GM10847 (cell line): ENCODE measurements around the gene SAMD13.

ENCODE experiments used
- POLR2A ChIP-seq: IDR thresholded peaks from 2 replicates; pipeline ENCODE4 v1.6.1; 2011; ENCODE audit not compliant: insufficient read length; ENCODE audit errors: extremely low read depth

SAMD13 gene, protein sequence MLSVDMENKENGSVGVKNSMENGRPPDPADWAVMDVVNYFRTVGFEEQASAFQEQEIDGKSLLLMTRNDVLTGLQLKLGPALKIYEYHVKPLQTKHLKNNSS

DNA sequence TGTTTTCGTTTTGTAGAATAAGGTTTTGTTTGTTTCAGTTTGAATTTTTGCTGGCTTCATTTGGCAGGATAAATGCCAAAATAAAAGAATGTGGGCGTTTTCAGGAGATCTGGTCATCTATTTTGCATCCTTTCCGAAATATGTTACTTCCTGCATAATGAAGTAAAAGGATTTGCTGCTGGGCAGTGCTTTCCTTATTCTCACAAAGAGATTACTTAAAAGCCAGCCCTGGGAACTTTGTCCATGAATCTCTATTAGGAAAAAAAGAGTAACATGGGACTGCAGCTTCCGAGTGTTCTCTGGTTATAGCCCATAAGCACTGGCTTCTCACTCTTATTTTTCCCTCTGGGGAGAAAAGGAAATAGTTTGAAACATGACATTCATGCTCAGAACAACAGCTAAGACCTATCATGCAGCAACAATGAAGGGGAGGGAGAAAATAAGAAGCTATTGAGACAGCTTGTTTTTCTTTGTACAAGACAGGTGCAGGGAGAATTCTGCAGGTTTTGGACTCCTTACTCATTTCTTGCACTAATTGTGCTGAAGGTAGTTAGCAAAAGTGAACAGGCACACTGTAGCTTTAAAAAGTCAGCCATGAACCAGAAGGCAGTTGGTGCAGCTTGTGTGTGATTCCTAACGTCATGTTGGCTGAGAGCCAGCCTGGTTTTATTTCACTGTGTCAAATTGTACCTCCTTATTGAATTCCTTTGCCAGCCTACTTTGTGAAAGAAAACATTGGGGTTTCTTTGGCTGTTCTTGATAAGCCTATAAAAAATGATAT, at the start of gene SAMD13:
Gene SAMD13, plus strand, starts transcription at position 705 of the 781 bp plus-strand sequence. CDS start 1,527 bp downstream, outside the sequence.
- no peak for TF ChIP-seq POLR2A

DNA sequence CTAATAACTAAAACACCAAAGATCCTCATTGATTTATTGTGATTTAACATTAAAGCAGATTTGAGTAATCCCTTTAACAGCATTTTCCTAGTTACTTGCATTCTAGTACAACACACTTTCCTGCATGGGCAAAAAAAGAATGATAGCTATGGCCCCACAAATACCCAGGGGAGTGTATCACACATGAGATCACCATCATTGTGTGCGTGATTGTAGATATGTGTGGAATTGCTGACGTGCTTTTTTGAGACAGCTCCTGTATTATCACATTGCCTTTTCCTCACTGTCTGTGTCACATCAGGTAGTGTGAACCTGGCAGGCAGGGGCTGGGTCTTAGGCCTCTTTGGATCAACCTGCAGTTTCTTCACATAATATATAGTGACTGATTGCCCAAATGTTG, 48.5 kb upstream of the SAMD13 start:
- no peak for TF ChIP-seq POLR2A

DNA sequence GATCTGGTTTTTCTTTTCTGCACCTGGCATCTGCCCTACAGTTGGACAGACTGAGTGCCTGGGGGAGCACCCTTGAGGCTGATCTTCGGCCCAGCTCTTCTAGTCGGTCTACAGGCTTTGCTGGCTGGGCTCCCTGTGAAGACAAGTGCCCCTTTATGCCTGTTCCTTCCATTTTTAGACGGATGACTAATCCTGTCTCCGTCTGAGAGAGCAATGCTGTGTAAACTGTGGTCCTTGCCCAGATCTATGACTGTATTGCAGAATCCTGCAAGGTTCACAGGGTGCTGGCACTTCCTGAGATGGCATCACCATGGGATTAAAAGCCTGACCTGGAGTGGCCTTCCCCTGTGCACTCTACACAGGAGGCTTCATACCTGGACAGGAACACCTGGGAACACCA, 47.6 kb upstream of the SAMD13 start:
- no peak for TF ChIP-seq POLR2A

- no peak for TF ChIP-seq POLR2A
These were observed 46.7 kb upstream of the SAMD13 start for GRCh38 chr1:84254703-84255238.

GRCh38 chr1:84255582-84255981, 45.9 kb upstream of the SAMD13 start:
- no peak for TF ChIP-seq POLR2A

DNA sequence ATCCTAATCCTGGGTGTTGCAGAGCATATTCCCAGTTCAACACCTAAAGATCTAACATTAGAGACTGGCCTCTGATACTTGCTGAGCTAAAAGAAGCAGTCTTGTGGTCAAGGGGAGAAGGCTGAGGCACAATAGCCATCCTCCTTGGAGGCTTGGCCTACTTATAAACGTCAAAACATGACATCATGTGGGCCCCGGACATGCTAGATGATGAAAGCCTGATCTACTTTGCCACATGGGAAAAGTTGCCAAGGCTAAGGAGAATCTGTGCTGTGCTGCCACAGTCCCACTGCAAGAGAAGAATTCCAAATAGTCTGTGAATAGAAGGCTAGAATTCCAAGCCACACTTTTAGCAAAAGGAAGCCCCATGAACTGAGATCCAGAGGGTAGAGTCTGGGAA, 43.9 kb upstream of the SAMD13 start:
- TF ChIP-seq POLR2A, result no peak

- no peak for TF ChIP-seq POLR2A
These were observed 42.1 kb upstream of the SAMD13 start for GRCh38 chr1:84259376-84259775.

GRCh38 chr1:84259989-84260388, 41.5 kb upstream of the SAMD13 start:
- TF ChIP-seq POLR2A, result no peak

- TF ChIP-seq POLR2A, result no peak
These were observed 40.5 kb upstream of the SAMD13 start for GRCh38 chr1:84260852-84261518.

DNA sequence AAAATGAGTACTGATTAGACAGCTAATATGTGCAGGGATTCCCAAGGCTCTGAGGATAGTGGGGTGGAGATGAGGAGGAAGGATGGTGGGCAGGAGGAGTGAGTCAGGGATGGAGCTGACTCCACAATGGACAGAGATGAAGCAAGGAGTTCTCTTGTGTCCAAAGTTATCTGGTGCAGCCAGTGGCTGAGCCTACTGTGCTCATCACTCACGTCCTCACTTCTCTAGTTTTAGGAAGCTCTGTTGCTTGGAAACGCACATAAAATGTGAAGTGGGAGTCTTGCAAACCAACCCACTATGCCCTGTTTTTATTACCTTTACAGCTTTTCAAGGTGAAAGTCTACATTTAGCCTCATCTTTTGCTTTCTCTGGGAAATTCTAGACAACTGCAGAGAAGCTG, 36.5 kb upstream of the SAMD13 start:
- no peak for TF ChIP-seq POLR2A

GRCh38 chr1:84265867-84266266, 35.6 kb upstream of the SAMD13 start:
- no peak for TF ChIP-seq POLR2A

DNA sequence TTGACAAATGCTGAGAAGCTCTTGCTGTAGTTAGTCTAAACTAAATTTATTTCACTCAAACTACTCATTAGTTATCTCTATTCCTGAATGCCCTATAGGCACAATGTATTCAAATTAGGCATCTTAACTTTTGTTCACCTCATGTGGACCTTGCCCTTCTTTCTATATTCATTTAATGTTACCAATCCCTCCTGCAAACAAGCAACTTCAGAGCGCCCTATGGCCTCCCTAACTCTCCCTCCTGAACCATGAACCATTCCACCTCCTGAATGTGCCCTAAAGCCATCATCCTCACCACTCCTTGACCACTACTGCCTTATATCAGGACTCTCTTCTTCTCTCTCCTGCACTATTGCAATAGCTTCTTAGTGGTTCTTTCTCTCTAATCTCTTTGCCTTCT, 34.8 kb upstream of the SAMD13 start:
- no peak for TF ChIP-seq POLR2A

- no peak for TF ChIP-seq POLR2A
These were observed 34.0 kb upstream of the SAMD13 start for GRCh38 chr1:84267476-84267875.

DNA sequence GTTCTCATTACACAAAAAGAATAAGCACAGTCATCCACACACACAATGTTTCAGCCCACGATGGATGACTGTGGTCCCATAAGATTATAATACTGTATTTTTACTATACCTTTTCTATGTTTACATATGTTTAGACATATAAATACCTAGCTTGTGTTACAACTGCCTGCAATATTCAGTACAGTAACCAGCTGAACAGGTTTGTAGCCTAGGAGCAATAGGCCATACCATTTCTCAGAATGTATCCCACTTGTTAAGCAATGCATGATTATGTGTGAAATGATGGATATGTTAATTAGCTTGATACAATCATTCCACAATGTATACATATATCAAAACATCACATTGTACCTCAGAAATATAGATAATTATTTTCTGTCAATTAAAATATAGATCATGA, 33.2 kb upstream of the SAMD13 start:
- no peak for TF ChIP-seq POLR2A

DNA sequence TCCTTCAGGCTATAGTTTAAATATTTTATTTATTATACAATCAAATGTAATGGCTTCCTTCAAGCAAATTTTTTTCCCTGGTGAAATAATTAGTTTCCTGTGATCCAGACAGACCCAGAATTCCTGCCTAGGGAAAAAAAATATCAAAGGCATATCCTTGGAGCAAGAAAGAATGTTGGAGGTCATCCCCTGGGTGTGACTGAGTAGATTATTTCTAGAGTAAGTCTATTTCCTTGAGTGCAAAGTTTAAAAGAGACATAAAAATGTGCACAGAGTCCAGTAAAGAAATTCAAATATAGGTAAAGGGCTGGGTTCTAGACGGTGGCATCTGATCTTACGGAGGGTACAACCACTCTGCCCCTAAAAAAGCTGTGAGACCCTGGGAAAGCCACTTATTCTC, 32.2 kb upstream of the SAMD13 start:
- no peak for TF ChIP-seq POLR2A
